Endometrial microvascular endothelial cells (primary cell): ENCODE data around the gene COL19A1. TPM values are rescaled to one million over a fixed set of nuclear protein-coding genes. Genes with fewer than 3 reads are reported as not detected.

ENCODE experiments used
- in situ Hi-C: cut with HindIII; loops from 2 replicates; pipeline ENCODE4 v1.10.0; 2017; ENCODE audit warnings: low sequenced_read_pairs, low pct_unique_long_range_greater_than_20kb; ENCODE audit errors: inconsistent ontology term
- total RNA-seq: library from RNA; depleted of rRNA; stranded (reverse); fragments of >200 nt; gene quantifications from one replicate; pipeline ENCODE4 v1.2.3, GENCODE V29; 2015; ENCODE audit errors: inconsistent ontology term

The COL19A1 gene
- total RNA-seq, 1 donor from 2014 or later, result not detected

DNA sequence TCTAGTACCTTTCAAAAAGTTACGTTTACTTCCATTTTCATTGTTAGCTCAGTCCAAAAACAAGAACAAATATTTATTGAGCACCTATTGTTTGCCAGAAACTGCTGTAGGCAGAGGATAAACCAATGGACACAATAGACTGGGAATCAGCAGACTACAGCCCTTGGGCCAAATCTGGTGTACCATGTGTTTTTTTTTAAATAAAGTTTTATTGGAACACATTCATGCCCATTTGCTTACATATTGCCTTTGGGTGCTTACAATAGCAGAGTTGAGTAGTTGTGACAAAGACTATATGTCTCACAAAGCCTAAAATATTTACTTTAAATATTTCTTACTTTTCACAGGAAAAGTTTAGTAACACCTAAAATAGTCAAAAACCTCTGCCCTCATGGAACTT lies 220.4 kb downstream of the COL19A1 start:
- in situ Hi-C loops, result no loop called here

GRCh38 chr6:70094156-70094555 lies 227.8 kb downstream of the COL19A1 start:
- in situ Hi-C loops, result no loop called here

DNA sequence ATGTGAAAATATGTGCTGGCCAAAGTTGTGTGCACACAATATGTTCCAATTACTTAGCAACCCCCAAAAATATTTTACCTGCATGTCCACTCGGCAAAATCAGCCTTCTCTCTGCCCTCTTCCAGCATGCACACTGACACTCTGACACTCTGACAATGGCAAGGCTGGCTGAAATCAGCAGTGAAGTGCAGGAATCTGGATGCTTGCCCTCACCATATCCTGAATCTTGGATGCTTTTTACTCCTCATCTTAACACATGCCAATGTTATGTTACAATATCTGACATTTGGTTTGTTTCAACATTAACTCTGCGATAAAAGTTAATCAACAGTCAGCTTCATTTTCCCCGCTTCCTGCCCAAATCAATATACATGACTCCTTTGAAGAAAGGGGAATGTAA lies 233.4 kb downstream of the COL19A1 start:
- in situ Hi-C loops, result no loop called here

GRCh38 chr6:70103798-70104197 lies 237.4 kb downstream of the COL19A1 start:
- in situ Hi-C loops, result no loop called here

- in situ Hi-C loops, result no loop called here
These were observed 241.7 kb downstream of the COL19A1 start for GRCh38 chr6:70107852-70108629.

GRCh38 chr6:70110126-70111022 lies 244.0 kb downstream of the COL19A1 start:
- in situ Hi-C loops, result no loop called here

- in situ Hi-C loops, result no loop called here
These were observed 245.4 kb downstream of the COL19A1 start for GRCh38 chr6:70111737-70112136.

GRCh38 chr6:70112716-70113115 lies 246.4 kb downstream of the COL19A1 start:
- in situ Hi-C loops, result no loop called here

GRCh38 chr6:70113171-70113570 lies 246.8 kb downstream of the COL19A1 start:
- in situ Hi-C loops, result no loop called here

GRCh38 chr6:70118670-70119069 lies 252.3 kb downstream of the COL19A1 start:
- in situ Hi-C loops, result no loop called here

GRCh38 chr6:70119218-70119835 lies 253.0 kb downstream of the COL19A1 start:
- in situ Hi-C loops, result no loop called here

GRCh38 chr6:70124443-70124842 lies 258.1 kb downstream of the COL19A1 start:
- in situ Hi-C loops, result no loop called here

- in situ Hi-C loops, result no loop called here
These were observed 258.7 kb downstream of the COL19A1 start for GRCh38 chr6:70124882-70125545.

- in situ Hi-C loops, result no loop called here
These were observed 259.2 kb downstream of the COL19A1 start for GRCh38 chr6:70125602-70126001.

DNA sequence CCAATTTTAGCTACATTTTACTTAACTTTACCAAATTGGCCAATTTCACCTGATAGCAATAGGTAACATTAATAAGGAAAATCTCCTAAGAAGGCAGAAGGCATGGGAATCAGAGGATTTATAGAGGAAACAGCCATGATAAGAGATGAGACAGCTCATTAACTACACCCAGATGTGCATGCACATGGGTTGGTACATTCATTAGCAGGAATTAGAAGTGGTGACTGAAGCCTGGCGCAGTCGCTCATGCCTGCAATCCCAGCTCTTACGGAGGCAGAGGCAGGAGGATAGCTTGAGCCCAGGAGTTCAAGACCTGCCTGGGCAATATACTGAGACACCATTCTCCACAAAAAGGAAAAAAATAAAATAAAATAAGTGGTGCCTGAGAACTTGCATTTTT lies 263.0 kb downstream of the COL19A1 start:
- in situ Hi-C loops, result no loop called here

GRCh38 chr6:70130865-70131264 lies 264.5 kb downstream of the COL19A1 start:
- in situ Hi-C loops, result no loop called here

DNA sequence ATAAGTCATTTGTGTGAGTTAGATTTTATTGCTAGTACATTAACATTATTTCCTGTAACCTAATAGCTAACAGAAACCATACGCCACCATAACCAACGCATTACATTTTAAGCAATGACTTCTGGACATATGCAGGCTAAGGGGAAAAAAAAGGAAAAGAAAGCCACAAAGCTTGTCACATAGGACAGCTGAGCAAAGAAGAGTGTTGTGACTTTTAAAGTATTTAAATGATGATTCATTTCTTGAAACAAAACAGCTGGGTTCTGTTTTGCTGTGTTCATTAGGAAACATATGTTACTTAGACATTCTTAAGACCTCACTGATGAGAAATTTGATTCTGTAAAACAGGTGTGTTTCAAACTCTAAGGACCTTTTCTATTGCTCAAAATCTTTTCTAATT lies 265.2 kb downstream of the COL19A1 start:
- in situ Hi-C loops, result no loop called here

DNA sequence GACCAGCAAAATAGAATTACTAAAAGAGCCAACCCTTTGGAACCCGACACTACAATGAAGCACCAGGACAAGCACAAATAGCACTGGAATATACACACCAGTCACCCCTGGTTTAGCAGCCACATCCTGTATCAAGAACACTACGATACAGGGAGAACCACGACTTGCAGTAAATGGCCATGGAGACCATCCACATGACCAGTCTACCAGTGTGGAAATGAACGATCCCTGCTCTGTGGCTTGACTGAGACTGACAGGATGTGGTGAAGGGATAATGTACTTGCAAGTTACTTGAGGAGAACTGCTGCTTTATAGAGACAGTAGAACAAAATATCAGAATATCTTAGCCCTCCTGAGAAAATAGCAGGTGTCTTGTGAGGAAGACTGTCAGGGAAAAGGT lies 266.9 kb downstream of the COL19A1 start:
- in situ Hi-C loops, result no loop called here

DNA sequence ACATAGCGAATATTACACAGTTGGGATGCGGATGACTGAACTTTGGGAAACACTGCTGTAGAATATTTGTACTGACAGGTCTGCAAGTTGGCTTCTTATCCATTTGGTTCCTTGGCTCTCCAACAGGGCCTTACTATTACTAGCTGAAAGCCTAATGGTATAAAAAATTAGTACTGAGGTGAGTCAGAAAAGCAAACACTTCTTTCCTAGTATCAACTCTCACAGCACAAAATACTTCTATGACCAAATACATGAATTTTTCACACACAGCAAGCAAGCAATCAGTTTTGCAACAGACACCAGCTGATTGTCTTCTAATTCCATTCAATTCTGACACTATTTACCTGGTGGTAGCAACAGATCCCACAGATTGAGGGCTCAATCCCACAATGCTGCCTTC lies 268.2 kb downstream of the COL19A1 start:
- in situ Hi-C loops, result no loop called here
